NB4 (cell line): ENCODE data around the gene ZRANB3.
"Not testable (repeated sequence)": the region's sequence is repeated elsewhere in the genome, so short reads cannot be mapped to it uniquely, and the experiment has no call there.

ENCODE experiments used
- MYC ChIP-seq: IDR thresholded peaks from 2 replicates; pipeline ENCODE4 v1.6.1; 2011; ENCODE audit warnings: low read depth, low read length
- POLR2A ChIP-seq: IDR thresholded peaks from 2 replicates; pipeline ENCODE4 v1.6.1; 2011; ENCODE audit warnings: mild to moderate bottlenecking; ENCODE audit not compliant: insufficient read length; ENCODE audit errors: extremely low read depth
- TF ChIP-seq, protein P1 (sequence below): IDR thresholded peaks from one replicate; pipeline ENCODE4 v1.5.1; 2012; ENCODE audit warnings: low read depth, low read length
- TF ChIP-seq, protein P2 (sequence below): IDR thresholded peaks from 2 replicates; pipeline ENCODE4 v1.6.1; 2011; ENCODE audit warnings: low read depth, low read length

GRCh38 chr2:135443013-135443412, 88.0 kb downstream of the ZRANB3 start:
- TF ChIP-seq POLR2A, MYC: not testable (repeated sequence)
- TF ChIP-seq, protein P1, sequence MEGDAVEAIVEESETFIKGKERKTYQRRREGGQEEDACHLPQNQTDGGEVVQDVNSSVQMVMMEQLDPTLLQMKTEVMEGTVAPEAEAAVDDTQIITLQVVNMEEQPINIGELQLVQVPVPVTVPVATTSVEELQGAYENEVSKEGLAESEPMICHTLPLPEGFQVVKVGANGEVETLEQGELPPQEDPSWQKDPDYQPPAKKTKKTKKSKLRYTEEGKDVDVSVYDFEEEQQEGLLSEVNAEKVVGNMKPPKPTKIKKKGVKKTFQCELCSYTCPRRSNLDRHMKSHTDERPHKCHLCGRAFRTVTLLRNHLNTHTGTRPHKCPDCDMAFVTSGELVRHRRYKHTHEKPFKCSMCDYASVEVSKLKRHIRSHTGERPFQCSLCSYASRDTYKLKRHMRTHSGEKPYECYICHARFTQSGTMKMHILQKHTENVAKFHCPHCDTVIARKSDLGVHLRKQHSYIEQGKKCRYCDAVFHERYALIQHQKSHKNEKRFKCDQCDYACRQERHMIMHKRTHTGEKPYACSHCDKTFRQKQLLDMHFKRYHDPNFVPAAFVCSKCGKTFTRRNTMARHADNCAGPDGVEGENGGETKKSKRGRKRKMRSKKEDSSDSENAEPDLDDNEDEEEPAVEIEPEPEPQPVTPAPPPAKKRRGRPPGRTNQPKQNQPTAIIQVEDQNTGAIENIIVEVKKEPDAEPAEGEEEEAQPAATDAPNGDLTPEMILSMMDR: not testable (repeated sequence)
- TF ChIP-seq, protein P2, sequence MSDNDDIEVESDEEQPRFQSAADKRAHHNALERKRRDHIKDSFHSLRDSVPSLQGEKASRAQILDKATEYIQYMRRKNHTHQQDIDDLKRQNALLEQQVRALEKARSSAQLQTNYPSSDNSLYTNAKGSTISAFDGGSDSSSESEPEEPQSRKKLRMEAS: not testable (repeated sequence)
